Stimulated activated CD8-positive, alpha-beta memory T cell treated with anti-CD3 and anti-CD28 coated beads, Interleukin-4, amount 100 ng/mL, for 24 hours (primary cell): ENCODE measurements around the gene PDE3A.

ENCODE experiments used
- DNase-seq: peaks from one replicate; pipeline ENCODE4 v3.0.0-alpha.2; 2020; ENCODE audit warnings: low read depth

The PDE3A gene

DNA sequence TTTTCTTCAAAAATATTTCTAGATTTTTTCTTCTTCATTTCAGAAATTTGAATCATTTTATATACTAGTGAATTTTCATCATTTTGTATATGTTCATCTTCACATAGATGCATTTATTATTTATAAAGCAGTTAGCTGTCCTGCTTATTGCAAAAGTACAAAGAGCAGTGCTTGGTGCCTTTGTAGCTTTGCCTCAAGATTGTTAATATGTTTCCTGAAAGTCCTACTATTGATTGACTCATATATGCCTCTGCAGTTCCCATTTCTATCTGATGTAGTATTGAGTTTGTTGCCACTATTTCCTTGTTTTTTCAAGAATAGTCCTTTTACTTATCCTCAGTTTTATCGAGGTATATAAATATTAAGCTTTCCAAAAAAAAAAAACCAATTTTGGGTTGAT, 89.7 kb downstream of the PDE3A start:
- DNase-seq = no peak

DNA sequence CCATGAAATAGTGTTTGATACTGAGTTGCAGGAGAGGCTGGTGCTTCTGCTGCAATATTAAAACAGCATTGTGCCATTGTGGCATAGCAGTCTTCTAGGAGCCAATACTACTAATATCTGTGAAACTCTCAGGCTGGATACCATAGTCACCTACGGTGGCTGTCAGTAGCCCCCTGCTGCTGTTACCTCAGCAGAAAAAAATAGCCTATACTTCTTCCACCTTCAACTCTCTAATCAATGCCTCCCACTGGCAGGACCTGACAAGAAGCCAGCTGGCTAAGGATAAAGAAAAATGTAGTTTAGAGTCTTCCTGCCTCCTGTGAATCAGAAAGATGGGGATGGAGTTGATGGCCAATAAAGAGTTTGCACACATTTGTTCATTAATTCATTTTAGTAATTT, 91.6 kb downstream of the PDE3A start:
- no peak for DNase-seq

DNA sequence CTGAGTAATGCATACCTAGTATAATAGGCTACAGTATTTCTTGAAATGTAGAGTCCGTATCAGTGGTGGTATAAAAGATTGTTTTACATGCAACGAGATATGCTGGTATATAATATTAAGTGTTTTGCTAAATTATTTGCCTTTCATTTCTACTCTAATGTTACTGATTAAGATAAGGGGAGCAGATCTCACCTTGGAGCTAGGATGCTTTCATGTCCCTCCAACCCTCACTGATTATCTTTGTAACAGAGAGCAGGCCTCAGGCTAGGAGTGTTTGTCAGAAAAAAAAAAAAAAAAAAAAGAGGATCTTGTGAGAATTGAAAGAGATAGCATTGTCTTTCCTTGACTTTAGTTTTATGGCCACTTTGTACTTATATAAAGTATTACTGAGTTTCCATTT, 92.6 kb downstream of the PDE3A start:
- DNase-seq = no peak

GRCh38 chr12:20463913-20464524, 95.7 kb downstream of the PDE3A start:
- no peak for DNase-seq

DNA sequence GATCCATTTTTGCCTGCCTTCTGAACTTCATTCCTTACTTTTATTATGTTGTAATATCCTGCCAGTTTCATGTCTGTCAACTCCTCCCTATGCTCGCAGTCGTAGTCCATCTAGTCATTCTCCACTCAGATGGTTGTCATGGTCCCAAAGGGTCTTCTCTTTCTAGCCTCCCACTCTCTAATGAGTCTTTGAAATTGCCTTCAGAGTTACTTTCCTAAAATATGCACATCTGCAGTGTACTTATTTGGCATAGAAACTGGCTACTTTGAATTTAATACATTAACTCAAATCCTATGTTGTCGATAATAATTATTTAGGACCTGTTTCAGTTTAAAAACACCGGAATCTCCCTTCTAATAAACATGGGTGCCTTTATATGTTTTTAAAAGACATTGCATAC, 101.0 kb downstream of the PDE3A start:
- DNase-seq = no peak

DNA sequence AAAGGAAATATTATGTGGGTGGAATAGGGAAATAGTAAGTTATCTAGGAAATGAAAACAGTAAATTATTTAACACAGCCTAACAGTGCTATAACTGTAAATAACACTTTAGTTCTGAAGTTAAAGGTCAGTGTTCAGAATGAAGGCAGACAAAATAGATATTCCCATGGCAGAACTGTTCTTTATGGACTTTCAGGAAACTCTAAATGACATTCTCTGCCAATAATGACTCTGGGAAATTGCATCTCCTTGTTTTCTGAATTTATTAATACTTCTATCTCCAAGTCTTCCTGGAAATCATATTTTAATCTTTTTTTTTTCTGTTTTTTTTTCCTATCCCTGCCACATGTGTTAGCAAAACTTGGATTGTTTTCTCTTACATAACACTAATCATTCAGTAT, 101.4 kb downstream of the PDE3A start:
- DNase-seq = no peak

DNA sequence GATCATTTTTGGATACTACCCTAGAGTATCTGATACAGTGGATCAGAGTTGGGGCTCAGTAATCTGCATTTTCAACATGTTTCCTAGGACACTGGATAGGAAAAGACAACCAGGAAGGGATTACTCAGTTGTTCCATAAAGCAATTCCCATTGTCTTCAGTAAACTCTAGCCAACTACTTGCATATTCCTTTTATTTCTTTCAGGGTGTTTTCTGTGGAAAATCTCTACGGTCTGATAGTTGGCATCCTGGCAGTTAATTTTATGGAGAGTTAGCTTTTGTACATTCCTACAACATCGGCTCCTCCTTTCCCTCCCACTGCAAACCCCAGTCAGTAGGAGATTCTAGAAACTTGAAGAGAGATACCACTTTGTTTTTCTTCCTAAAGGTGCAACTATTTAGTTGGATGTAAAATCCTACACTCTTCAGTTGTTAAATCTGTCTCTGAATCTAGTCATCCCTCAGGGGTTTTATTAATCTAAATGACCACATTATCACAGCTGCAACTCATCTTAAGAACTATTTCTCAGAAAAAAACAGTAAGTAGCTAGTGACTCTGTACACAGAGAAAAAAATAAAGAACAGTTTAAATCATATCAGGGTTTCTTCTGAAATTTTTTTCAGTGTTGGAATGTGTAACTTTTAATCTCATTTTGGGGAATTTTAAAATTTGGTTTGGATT, 103.9 kb downstream of the PDE3A start:
- no peak for DNase-seq

GRCh38 chr12:20473133-20473532, 104.8 kb downstream of the PDE3A start:
- DNase-seq = no peak

DNA sequence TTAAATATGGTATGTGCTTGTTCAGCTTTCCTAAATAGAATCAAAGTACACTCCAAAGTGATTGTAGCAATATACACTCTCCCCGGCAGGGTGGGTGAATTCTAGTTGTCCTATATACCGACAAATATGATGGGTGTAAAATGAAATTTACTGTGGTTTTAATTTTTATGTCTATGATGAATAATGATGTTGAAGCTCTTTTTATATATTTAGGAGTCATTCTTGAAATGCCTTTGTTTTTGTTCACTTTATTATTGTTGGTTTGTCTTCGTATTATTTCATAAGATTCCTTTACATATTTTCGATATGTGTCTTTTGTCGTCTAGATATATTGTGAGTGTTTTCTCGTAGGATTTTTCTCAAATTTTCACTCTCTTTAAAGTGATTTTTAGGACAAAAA, 105.7 kb downstream of the PDE3A start:
- no peak for DNase-seq

DNA sequence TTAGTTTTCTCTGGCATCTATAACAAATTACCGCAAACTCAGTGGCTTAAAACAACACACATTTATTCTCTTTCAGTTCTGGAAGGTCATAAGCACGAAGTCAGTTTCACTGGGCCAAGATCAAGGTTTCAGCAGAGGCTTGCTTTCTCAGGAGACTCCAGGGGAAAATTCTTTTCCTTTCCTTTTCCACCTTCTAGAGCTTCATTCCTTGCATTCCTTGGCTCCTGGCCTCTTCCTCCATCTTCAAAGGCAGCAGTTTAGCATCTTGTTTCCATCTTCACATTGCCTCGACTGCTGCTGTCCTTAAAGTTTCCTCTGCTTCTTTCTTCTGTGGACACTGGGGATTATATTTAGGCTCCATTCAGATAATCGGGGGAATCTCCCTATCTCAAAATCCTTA, 106.1 kb downstream of the PDE3A start:
- DNase-seq = no peak

- DNase-seq = no peak
Observed at GRCh38 chr12:20475542-20475941, 107.2 kb downstream of the PDE3A start.

DNA sequence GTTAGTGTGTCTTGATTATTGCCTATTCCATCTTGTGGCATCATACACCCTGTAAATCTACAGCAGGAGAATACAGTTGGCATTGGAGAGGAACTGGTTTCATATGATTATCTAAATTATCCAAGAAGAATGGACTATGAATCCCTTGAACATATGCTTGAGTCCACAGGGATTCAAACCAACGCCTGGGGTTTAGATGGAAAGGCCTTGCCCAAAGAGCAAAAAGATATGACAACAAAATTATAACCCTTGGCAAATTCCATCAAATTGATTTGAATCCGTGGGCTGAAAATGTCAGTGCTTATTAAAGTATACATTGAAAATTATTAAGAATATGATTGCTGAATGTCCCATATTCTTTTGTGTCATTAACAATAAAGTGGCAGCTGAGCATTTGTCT, 108.2 kb downstream of the PDE3A start:
- no peak for DNase-seq

- DNase-seq = no peak
Observed at GRCh38 chr12:20477255-20477654, 108.9 kb downstream of the PDE3A start.

DNA sequence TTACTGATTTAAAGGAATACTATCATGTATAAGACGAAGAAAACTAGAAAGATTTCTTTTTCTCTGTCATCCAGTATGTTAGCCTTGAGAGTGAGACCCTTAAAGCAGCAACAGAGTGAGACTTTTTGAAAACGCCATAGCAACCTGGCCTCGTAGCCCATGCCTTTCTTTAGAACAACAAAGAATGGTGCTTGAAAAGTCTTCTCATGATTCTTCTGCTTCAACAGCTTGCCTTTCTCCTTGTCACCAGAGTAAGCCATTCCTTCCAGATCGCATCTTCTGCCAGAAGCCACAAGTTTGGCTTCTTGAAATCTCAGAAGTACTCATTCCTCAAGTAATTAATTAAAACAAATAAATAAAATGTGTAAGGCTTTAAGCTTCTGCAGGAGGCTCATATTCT, 109.3 kb downstream of the PDE3A start:
- DNase-seq = no peak

GRCh38 chr12:20482491-20483054, 114.2 kb downstream of the PDE3A start:
- DNase-seq = no peak

DNA sequence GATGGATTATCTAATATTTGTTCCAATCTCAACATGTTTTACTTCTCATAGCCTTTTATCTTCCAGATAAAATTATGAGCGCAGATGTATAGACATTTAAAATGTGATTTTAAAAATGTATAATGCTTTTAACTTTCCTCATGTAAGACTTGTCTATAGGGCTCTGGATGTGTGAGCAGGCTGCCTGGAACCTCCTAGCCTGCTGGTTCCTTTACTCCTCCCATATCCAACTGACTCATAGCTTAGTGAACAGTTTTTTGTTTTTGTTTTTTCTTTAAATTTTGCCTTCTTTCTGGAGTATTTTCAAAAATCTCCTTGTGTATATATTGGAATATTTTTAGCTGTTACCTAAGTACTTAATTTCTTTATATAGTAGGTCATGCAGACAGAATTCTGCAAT, 115.4 kb downstream of the PDE3A start:
- no peak for DNase-seq

- DNase-seq = no peak
Observed at GRCh38 chr12:20486233-20486632, 117.9 kb downstream of the PDE3A start.

GRCh38 chr12:20487519-20487918, 119.2 kb downstream of the PDE3A start:
- no peak for DNase-seq

- DNase-seq = no peak
Observed at GRCh38 chr12:20489645-20490044, 121.3 kb downstream of the PDE3A start.

- DNase-seq = no peak
Observed at GRCh38 chr12:20490213-20490612, 121.9 kb downstream of the PDE3A start.

DNA sequence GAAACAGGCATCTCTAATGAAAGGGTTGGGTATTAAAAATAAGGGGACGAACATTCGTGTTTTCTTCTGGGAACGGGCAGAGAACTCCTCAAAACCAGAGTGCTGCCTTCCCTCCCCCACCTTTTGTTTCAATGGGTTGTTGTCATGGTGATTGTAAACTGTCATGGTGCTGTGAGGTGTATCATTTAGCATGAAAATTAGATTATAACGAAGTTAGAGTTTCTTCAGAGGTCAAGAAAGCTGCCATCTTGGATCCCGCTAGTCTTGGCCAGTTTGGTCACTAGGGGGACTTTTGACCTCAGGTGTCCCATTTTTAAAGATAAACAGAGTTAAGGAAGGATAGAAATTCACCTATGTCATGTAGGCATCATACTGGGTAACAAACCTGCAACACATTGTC, 123.0 kb downstream of the PDE3A start:
- no peak for DNase-seq

GRCh38 chr12:20492251-20492760, 124.0 kb downstream of the PDE3A start:
- no peak for DNase-seq

DNA sequence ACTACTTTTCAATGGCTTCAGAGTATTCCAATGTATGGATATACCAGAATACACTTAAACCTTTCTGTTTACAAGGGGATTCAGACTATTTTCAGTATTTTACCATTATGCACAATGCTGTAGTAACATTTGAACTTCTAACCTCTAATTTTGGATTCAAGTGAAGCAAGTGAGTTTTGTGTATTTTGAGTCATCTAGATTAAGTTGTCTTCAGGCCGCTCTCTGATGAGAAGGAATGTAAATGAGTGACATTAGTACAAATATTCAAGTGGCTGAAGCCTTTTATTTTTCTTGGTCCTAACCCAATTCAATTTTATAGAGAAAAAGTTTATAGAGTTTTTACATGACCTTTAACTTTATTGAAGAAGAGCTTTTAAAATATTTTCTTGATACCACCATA, 125.6 kb downstream of the PDE3A start:
- DNase-seq = no peak

- no peak for DNase-seq
Observed at GRCh38 chr12:20494851-20495250, 126.5 kb downstream of the PDE3A start.
